HTERT RPE-1 (cell line): ENCODE data around the gene PCDHGA5.
"Not testable (repeated sequence)": the region's sequence is repeated elsewhere in the genome, so short reads cannot be mapped to it uniquely, and the experiment has no call there.

Source experiments
- in situ Hi-C: fragments of 300-500 bp; cut with MboI; formaldehyde crosslinking; loops from 4 replicates; pipeline ENCODE4 v1.14.3; 2020; ENCODE audit warnings: low sequenced_read_pairs

PCDHGA5 gene

GRCh38 chr5:141412854-141413539 lies 49.0 kb downstream of the PCDHGA5 start, which contains the start of gene PCDHGA10:
Gene PCDHGA10, plus strand, starts transcription at chr5:141412987. Its CDS starts 189 bp downstream, at chr5:141413176.
- in situ Hi-C loops: no loop called here

- in situ Hi-C loops: no loop called here
Measured at GRCh38 chr5:141413540-141414069, 49.6 kb downstream of the PCDHGA5 start.

GRCh38 chr5:141414548-141415274 lies 50.7 kb downstream of the PCDHGA5 start:
- in situ Hi-C loops: not testable (repeated sequence)

- in situ Hi-C loops: not testable (repeated sequence)
Measured at GRCh38 chr5:141415275-141415618, 51.3 kb downstream of the PCDHGA5 start.
